Heart left ventricle (tissue), 16 donors: Measurements from ENCODE around the gene PIGZ. TPM values are rescaled to one million over a fixed set of nuclear protein-coding genes. Genes with fewer than 3 reads are reported as not detected.

Experiments used
- ATAC-seq, 4 donors: fragments of 200-7000 bp; cut with Tn5 transposase; one replicate each; pipeline ENCODE4 v1.9.1; 2020 to 2022; ENCODE audit warnings: moderate library complexity in 4 of 4, mild to moderate bottlenecking in 3 of 4, moderate number of reproducible peaks in 1 of 4
- DNase-seq, 5 donors: peaks; one replicate each; pipeline ENCODE4 v3.0.0-alpha.2; 2020
- H3K27ac ChIP-seq, 12 donors: fragments of 200-600 bp; sonication (generic) in 4 of 12; one replicate each; pipeline versions ENCODE4 v1.5.0 to v1.8.0; 2016 to 2022; ENCODE audit warnings: mild to moderate bottlenecking in 2 of 12
- H3K27me3 ChIP-seq, 9 donors: fragments of 200-600 bp; sonication (generic) in 2 of 9; one replicate each; pipeline versions ENCODE4 v1.5.1 to v1.8.0; 2016 to 2022; ENCODE audit warnings: mild to moderate bottlenecking in 3 of 9
- H3K36me3 ChIP-seq, 9 donors: fragments of 200-600 bp; sonication (generic) in 2 of 9; one replicate each; pipeline versions ENCODE4 v1.5.0 to v1.8.0; 2018 to 2022; ENCODE audit warnings: mild to moderate bottlenecking in 2 of 9
- H3K4me1 ChIP-seq, 12 donors: fragments of 200-600 bp; sonication (generic) in 4 of 12; one replicate each; pipeline versions ENCODE4 v1.5.0 to v1.8.0; 2016 to 2022; ENCODE audit warnings: mild to moderate bottlenecking in 3 of 12
- H3K4me3 ChIP-seq, 12 donors: fragments of 200-600 bp; sonication (generic) in 4 of 12; one replicate each; pipeline versions ENCODE4 v1.5.0 to v1.8.0; 2017 to 2022; ENCODE audit warnings: mild to moderate bottlenecking in 9 of 12, moderate library complexity in 4 of 12
- H3K9me3 ChIP-seq, 12 donors: fragments of 200-600 bp; sonication (generic) in 4 of 12; one replicate each; pipeline versions ENCODE4 v1.5.0 to v1.8.0; 2016 to 2022; ENCODE audit warnings: mild to moderate bottlenecking in 1 of 12
- CTCF ChIP-seq, 12 donors: fragments of 200-600 bp; sonication (generic) in 4 of 12; IDR thresholded peaks; one replicate each; pipeline versions ENCODE4 v1.5.0 to v1.8.0; 2018 to 2022; ENCODE audit warnings: antibody characterized with exemption in 12 of 12, mild to moderate bottlenecking in 5 of 12
- POLR2A ChIP-seq, 2 donors: fragments of 450-650 bp; IDR thresholded peaks; one replicate each; pipeline ENCODE4 v1.6.1; 2017; ENCODE audit warnings: antibody characterized with exemption in 2 of 2, mild to moderate bottlenecking in 2 of 2, moderate library complexity in 2 of 2
- WGBS, 4 donors: extraction: QIAGEN DNeasy Blood & Tissue Kit in 2 of 4; methylation state at CpG; one replicate each; pipeline versions ENCODE4 v1.1.5 to v1.1.7; 2013 to 2018; 5-methylcytosine and 5-hydroxymethylcytosine counted together
- intact Hi-C, 10 donors: fragments of 100-400 bp; cut with DNase I; formaldehyde crosslinking; loops; one replicate each; pipeline versions ENCODE4 v1.11.1 to v1.14.2; 2022
- polyA plus RNA-seq, 2 donors: library from polyadenylated mRNA; stranded (reverse); fragments of 200-250 nt; gene quantifications; one replicate each; pipeline ENCODE4 v1.2.3, GENCODE V29; 2013
- total RNA-seq, 9 donors: library from RNA; depleted of rRNA in 2 of 9; stranded (reverse); fragments of >200 nt in 2 of 9; fragmentation: NEBNext Ultra II Directional in 3 of 9; extraction: Animal tissue kit (Norgen Biotek cat#: 25700) in 3 of 9; gene quantifications; one replicate each; pipeline versions ENCODE4 v1.1.0 to v1.2.4, GENCODE V29; 2016 to 2023
- donor health status: ischemic (EF 13 %, LVEDD 7.1; RV severe dilation, severe dysfunction).
- donor health status: healthy with polysubstance abuse.
- donor health status: DM: no; HTN: yes; CAD: no.
- donor health status: DM: no; HTN: no; CAD: no.
- donor health status: ischemic (EF 25% LVEDD 6.9; RV normal size, moderate dysfunction).
- donor health status: ischemic (EF 25% LVEDD 5.7; RV mildly dilated, moderate dysfunction).
- donor health status: healthy.
- donor health status: DM: yes; HTN: yes; CAD: no.
- donor health status: ischemic (EF 35%, LVEDD 5.7; RV mildly dilated, moderate dysfunction).
- donor health status: nonischemic (EF 11% LVEDD 7.7; RV severe dilation, severe dysfunction).
- donor health status: DM: yes; HTN: yes; CAD: no.
- donor health status: PGD.
- donor health status: ischemic (EF 29% LVEDD 5.4; RV normal size, mild dysfunction).
- donor health status: nonischemic (EF 23%, LVEDD 6.1; RV moderate dilation, normal function).

Gene PIGZ
- total and polyA plus RNA-seq, 11 donors: 2.3 to 8.0 (median 5.9) TPM

DNA sequence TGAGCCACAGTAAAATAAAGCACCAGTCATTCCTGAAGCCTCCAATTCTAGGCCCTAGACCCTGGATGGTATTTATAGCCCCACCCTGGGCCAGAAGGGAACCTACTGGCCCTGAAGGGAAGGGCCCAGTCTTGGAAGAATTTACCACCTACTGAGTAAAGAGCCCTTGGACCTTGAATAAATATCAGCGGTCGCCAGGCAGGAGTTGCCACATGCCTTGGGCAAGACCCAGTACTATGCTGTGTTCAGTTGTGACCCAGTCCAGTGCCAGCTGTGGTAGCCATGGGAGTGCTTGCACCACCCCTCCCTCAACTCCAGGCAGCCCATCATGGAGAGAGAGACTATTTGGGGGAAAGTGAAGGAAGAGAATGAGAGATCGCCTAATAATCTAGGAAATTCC, 53.3 kb downstream of the PIGZ start:
- Histone ChIP-seq H3K27ac (no peak overlapping the region), H3K27me3 (no peaks in the 10 kb centered on the region), H3K4me1 (peaks cover 0 to 4% (median 0%) of the 10 kb centered on the region in 12 donors), H3K9me3 (peaks cover 0 to 14% (median 0%) of the 10 kb centered on the region in 12 donors), H3K4me3 (no peak overlapping the region), H3K36me3 (peaks cover 0 to 30% (median 19%) of the 10 kb centered on the region in 9 donors)
- ATAC-seq (no peak), DNase-seq (no peak)
- TF ChIP-seq CTCF (IDR thresholded peaks at IDR 0.05) (no peak), POLR2A (IDR thresholded peaks at IDR 0.05) (no peak)
- intact Hi-C loops: no loop called here
- 98 to 100% (median 98%) methylated on average over 1 to 3 of the region's 3 CpGs for WGBS, 4 donors

DNA sequence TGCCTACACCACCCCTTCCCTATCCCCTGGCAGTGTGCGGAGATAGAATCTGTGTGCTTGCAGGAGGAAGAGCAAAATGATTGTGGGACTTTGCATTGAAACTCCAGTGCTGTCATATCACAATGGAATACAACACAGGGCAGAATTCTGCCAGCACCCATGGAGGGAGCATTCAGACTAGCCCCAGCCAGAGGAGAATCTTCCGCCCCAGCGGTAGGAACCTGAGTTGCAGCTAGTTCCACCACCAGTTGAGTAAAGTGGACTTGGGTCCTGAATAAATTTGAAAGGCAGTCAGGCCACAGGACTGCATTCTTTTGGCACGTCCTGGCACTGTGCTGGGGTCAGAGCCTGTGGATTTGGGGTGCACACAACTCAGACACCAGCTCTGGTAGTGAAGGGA, 53.8 kb downstream of the PIGZ start:
- no peaks in the 10 kb centered on the region for H3K4me1 ChIP-seq
- DNase-seq: no peak
- no peaks in the 10 kb centered on the region for H3K27me3 ChIP-seq
- H3K4me3 ChIP-seq: no peak overlapping the region
- no peak for TF ChIP-seq CTCF (IDR thresholded peaks at IDR 0.05)
- no peak for ATAC-seq
- H3K36me3 ChIP-seq: peaks cover 0 to 31% (median 19%) of the 10 kb centered on the region in 9 donors
- H3K9me3 ChIP-seq: peaks cover 0 to 14% (median 0%) of the 10 kb centered on the region in 12 donors
- H3K27ac ChIP-seq: no peak overlapping the region
- intact Hi-C loops: no loop called here
- 91 to 100% (median 95%) methylated on average over 2 to 4 of the region's 4 CpGs for WGBS, 4 donors

- no peak for TF ChIP-seq CTCF (IDR thresholded peaks at IDR 0.05)
- TF ChIP-seq POLR2A (IDR thresholded peaks at IDR 0.05): no peak
- Histone ChIP-seq H3K4me3 (no peak overlapping the region), H3K9me3 (no peaks in the 10 kb centered on the region), H3K36me3 (peaks cover 0 to 92% (median 82%) of the 10 kb centered on the region in 9 donors), H3K27me3 (no peaks in the 10 kb centered on the region), H3K4me1 (no peaks in the 10 kb centered on the region), H3K27ac (no peak overlapping the region)
- DNase-seq (no peak), ATAC-seq (no peak)
- intact Hi-C loops: no loop called here
- WGBS, 4 donors: 46 to 68% (median 59%) methylated on average over 2 of the region's 2 CpGs
Measured at GRCh38 chr3:196903740-196904139, 64.9 kb downstream of the PIGZ start.

DNA sequence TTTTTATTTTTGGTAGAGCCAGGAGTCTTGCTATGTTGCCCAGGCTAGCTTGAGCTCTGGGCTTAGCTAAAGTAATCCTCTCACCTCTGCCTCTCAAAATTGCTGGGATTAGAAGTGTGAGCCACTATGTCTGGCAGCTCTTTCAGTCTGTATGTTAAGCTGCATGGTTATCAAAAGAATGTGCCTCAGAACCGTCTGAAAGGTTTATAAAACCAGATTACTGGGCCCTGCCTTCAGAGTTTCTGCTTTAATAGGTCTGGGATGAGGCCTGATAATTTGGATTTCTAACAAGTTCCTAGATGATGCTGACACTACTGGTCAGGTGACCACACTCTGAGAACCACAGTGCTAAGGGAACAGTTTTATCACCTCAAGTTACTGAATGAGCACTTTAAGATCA, 66.3 kb downstream of the PIGZ start:
- no peaks in the 10 kb centered on the region for H3K27me3 ChIP-seq
- no peaks in the 10 kb centered on the region for H3K9me3 ChIP-seq
- no peak overlapping the region for H3K4me3 ChIP-seq
- intact Hi-C loops: no loop called here
- ATAC-seq (no peak), DNase-seq (no peak)
- no peaks in the 10 kb centered on the region for H3K4me1 ChIP-seq
- 71 to 82% (median 76%) methylated on average over 1 of the region's 1 CpG for WGBS, 4 donors
- H3K27ac ChIP-seq: no peak overlapping the region
- no peak for TF ChIP-seq POLR2A (IDR thresholded peaks at IDR 0.05)
- peaks cover 0 to 81% (median 77%) of the 10 kb centered on the region in 9 donors for H3K36me3 ChIP-seq

- intact Hi-C loops: no loop called here
- no peak overlapping the region for H3K27ac ChIP-seq
- no peak for ATAC-seq
- no peak overlapping the region for H3K4me3 ChIP-seq
- no peaks in the 10 kb centered on the region for H3K27me3 ChIP-seq
- DNase-seq: no peak
- H3K36me3 ChIP-seq: peaks cover 0 to 75% (median 72%) of the 10 kb centered on the region in 9 donors
- TF ChIP-seq CTCF (IDR thresholded peaks at IDR 0.05): no peak
- no peak for TF ChIP-seq POLR2A (IDR thresholded peaks at IDR 0.05)
- WGBS, 4 donors: 89 to 100% (median 94%) methylated on average over 1 of the region's 1 CpG
- no peaks in the 10 kb centered on the region for H3K9me3 ChIP-seq
- no peaks in the 10 kb centered on the region for H3K4me1 ChIP-seq
Measured at GRCh38 chr3:196901768-196902167, 66.9 kb downstream of the PIGZ start.
